Activated CD4-positive, alpha-beta memory T cell treated with anti-CD3 and anti-CD28 coated beads, Interleukin-2, amount 10 ng/mL, durations not matched to agents 7 days and 5 days (primary cell): ENCODE data around the gene SNED1. TPM values are rescaled to one million over a fixed set of nuclear protein-coding genes. Genes with fewer than 3 reads are reported as not detected.

Experiments
- CTCF ChIA-PET: fragments of 350-600 bp; sonication (Branson Sonifier 250); formaldehyde crosslinking; loops from one replicate; lab custom pipeline; 2021; ENCODE audit warnings: antibody characterized with exemption, inconsistent platforms; lab: Charles Lee
- POLR2A ChIA-PET: fragments of 350-600 bp; sonication (Branson Sonifier 250); formaldehyde crosslinking; loops from one replicate; lab custom pipeline; 2021; ENCODE audit warnings: antibody characterized with exemption; lab: Charles Lee
- DNase-seq: peaks from one replicate; pipeline ENCODE4 v3.0.0-alpha.2; 2020
- H3K27ac Mint-ChIP-seq: one replicate; pipeline ENCODE4 v1.8.0; 2021; ENCODE audit warnings: mild to moderate bottlenecking, mixed read lengths
- H3K27me3 Mint-ChIP-seq: one replicate; pipeline ENCODE4 v1.8.0; 2021; ENCODE audit warnings: mixed read lengths
- H3K36me3 Mint-ChIP-seq: one replicate; pipeline ENCODE4 v1.8.0; 2021; ENCODE audit warnings: low read depth, mixed read lengths
- H3K4me1 Mint-ChIP-seq: one replicate; pipeline ENCODE4 v1.8.0; 2021; ENCODE audit warnings: mixed read lengths
- H3K4me3 Mint-ChIP-seq: one replicate; pipeline ENCODE4 v1.8.0; 2021; ENCODE audit warnings: mild to moderate bottlenecking, mixed read lengths
- H3K9me3 Mint-ChIP-seq: one replicate; pipeline ENCODE4 v1.8.0; 2021; ENCODE audit warnings: mixed read lengths
- total RNA-seq, 2 experiments: library from RNA; stranded (reverse); gene quantifications; one replicate each; pipeline ENCODE4 v1.2.3, GENCODE V29; 2021

The SNED1 gene
- total RNA-seq, 2 experiments from 2014 or later, result 32.6 to 34.3 TPM

DNA sequence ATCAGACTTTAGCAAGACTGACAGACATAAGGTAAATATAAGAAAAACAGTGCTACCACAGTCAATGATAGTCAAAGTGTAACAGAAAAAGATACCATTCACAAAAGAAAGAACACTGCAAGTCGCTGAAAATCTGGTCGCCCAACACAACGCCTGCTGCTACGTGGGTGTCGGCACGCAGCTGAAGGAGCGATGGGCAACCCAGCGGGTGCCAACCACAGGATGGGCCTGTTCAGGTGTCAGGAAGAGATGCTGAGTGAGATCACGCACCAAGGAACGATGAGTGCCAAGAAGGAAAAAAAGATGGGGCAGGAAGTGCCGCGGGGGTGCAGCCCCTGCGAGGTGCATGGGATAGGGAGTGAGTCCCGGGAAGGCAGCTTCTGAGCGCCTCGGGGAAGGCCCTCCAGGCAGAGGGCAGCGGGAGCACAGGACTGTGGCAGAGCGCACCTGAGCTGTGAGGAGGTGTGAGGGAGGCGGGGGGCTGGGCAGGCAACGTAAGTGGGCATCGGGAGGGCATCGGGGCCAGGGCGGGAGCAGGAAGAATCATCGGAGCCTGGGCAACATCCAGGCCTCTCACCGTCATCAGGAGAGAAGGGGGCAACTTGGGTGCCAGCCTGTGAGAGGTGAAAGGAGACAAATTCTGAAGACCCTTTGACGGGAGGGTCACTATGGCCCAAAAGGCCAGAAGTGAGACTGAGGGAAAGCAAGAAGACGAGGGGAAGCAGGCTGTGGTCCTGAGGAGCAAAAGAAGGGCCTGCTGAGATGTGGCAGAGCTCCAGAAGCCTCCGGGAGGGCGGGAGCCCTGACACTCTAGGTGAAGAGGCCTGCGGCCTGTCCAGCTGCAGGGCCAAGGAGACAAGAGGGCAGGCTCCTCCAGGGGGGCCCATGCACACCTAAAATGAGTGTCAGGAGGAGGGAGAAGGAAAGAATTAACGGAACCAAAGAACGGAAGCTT, 118.5 kb downstream of the SNED1 start:
- Mint-ChIP-seq H3K4me1 (peaks cover 12% of the 10 kb centered on the region), H3K4me3 (no peak overlapping the region), H3K36me3 (peaks cover 51% of the 10 kb centered on the region)

DNA sequence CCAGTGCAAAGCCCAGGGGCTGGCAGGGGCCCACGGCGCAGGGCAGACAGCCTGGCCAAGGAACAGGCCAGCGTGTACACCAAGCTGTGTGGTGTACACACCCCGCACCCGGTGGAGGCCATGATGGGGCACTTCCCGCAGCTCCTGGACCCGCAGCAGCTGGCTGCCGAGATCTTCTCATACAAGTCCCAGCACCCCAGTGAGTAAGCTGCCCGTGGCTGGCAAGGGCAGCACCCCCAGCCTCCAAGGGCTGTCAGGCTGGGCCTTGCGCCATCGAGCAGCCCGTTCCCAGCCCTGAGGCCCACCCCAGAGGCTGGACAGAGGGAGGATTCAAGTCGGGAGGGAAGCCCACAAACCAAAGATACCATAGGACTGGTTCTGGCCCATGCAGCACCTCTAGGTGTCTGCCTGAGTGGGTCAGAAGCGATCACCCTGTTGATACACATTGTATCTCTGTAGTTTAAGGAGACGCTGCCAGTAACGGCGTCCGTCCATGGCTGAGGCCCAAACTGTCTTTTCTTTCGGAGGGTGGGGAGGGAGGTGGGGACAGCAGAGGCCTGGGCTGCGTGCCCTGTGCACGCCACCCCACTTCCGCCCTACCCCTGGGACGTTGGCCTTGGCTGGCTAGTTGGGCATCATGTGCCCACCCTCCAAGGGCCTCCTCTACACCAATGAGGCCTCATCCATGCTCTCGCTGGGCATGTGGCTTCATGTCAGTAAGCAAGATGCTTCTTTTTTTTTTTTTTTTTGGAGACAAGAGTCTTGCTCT, 120.5 kb downstream of the SNED1 start:
- no peak for DNase-seq
- Mint-ChIP-seq H3K27me3 (no peaks in the 10 kb centered on the region), H3K27ac (no peak overlapping the region), H3K36me3 (peaks cover 54% of the 10 kb centered on the region), H3K9me3 (no peaks in the 10 kb centered on the region), H3K4me1 (peaks cover 5% of the 10 kb centered on the region), H3K4me3 (no peak overlapping the region)
- CTCF ChIA-PET, result interaction anchor here (0.7 kb wide), 1 partner anchor 23 kb away, joined by 3 read pairs; no protein-coding TSS in a partner anchor
- POLR2A ChIA-PET, result no interaction called here

More for the DNA sequence above, 118.5 kb downstream of the SNED1 start:
- CTCF ChIA-PET, result no interaction called here
- Mint-ChIP-seq H3K27ac (no peak overlapping the region), H3K27me3 (no peaks in the 10 kb centered on the region), H3K9me3 (no peaks in the 10 kb centered on the region)
- DNase-seq, result no peak
- POLR2A ChIA-PET, result interaction anchor here (1.1 kb wide), 1 partner anchor 33 kb away, joined by 4 read pairs; the partner anchor contains the start of gene PASK

DNA sequence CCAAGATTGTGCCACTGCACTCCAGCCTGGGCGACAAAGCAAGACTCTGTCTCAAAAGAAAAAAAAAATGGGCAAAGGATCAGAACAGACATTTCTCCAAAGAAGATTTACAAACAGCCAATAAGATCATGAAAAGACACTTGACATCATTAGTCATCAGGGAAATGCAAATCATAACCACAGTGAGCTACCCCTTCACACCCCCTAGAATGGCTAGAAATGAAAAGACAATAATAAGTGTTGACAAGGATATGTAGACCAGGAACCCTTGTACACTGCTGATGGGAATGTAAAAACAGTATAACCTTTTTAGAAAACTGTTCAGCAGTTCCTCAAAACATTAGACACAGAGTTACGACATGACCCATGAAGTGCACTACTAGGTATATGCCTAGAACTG, 122.0 kb downstream of the SNED1 start:
- Mint-ChIP-seq H3K27ac (no peak overlapping the region), H3K4me3 (no peak overlapping the region), H3K27me3 (no peaks in the 10 kb centered on the region), H3K4me1 (peaks cover 8% of the 10 kb centered on the region), H3K9me3 (no peaks in the 10 kb centered on the region), H3K36me3 (peaks cover 42% of the 10 kb centered on the region)
- ChIA-PET CTCF (no interaction called here), POLR2A (no interaction called here)
- DNase-seq, result no peak

DNA sequence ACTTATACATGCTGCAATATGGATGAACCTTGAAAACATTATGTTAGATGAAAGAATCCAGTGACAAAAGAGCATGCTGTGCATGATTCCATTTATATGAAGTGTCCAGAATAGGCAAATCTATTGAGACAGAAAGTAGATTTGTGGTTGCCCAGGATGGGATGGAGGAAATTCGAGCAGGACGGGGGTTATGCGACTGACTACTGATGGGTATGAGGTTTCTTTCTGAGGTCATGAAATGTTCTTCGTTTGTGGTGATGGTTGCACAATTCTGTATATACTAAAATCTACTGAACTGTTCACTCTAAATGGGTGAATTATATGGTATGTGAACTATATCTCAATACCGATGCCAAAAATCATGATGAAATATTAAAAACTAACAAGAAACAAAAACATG, 122.6 kb downstream of the SNED1 start:
- DNase-seq, result no peak
- H3K4me3 Mint-ChIP-seq, result no peak overlapping the region
- ChIA-PET POLR2A (no interaction called here), CTCF (no interaction called here)
- peaks cover 8% of the 10 kb centered on the region for H3K4me1 Mint-ChIP-seq
- H3K36me3 Mint-ChIP-seq, result peaks cover 42% of the 10 kb centered on the region
- no peak overlapping the region for H3K27ac Mint-ChIP-seq
- no peaks in the 10 kb centered on the region for H3K9me3 Mint-ChIP-seq
- H3K27me3 Mint-ChIP-seq, result no peaks in the 10 kb centered on the region

DNA sequence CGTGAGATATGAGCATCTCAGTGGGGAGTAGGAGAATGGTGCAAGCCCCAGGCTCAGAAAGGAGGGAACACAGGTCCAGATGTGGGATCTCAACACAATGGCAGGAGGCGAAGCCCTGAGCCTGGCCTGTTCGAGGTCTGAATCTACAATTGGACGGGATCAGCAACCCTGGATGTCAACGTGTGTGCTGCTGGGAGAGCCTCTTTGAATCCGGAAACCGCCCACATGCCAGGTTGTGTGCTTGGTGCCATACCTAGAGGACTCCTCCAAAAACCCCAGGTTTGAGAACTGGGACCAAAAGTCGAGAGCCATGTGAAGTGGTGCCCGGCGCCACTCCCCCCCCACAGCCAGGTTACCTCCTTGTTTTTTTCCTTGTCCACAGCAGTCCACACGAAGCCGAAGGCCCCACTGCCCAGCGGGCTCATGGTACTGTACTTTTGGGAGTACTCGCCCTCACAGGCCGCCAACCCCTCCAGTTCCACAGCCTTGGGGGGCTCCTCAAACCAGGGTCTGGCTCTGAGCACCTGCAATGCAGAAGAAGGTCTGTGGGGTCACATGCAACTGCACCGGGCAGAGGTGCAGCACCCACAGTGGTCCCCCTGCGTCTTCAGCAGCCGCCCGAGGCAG, 124.1 kb downstream of the SNED1 start:
- H3K4me3 Mint-ChIP-seq, result no peak overlapping the region
- no peak overlapping the region for H3K27ac Mint-ChIP-seq

DNA sequence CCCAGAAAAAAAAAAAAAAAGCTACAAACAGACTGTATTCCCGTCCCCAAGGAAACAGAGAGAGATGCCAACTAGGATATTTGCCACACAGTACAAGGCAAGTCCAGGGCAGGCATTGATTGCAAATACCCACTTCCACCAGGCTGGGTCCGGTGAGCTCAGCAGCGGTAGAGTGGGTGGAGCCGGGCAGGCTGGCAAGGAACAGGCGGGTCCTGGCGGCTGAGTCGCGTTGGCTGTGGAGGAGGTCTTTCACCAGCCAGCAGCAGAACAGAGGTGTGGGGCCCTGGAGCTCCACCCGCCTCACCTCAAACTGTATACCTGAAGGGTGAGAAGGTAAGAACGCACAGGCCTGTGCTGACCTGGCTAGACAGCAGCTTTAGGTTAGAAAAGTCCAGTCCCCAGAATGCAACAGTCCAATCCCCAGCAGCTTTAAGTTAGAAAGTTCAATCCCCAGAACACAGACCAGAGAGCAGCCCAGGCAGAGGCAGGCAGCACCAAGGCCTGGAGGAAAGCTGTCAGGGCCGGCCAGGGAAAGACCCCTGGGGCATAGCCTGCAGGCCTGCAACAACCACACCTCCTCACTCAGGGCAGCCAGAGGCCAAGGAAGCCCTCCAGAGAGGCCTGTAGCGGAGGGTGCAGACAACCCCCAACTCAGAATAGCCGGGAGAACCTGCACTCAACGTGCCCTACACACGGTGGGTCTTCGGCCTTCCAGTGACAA, 125.6 kb downstream of the SNED1 start:
- Mint-ChIP-seq H3K36me3 (peaks cover 41% of the 10 kb centered on the region), H3K27me3 (no peaks in the 10 kb centered on the region), H3K4me1 (peaks cover 27% of the 10 kb centered on the region), H3K4me3 (peak overlapping the region; percentile 48), H3K9me3 (no peaks in the 10 kb centered on the region), H3K27ac (peak overlapping the region; percentile 74)
- POLR2A ChIA-PET, result interaction anchor here (0.9 to 1.7 kb wide), 4 partner anchors 15 to 26 kb away, joined by 3 to 9 read pairs (median 4); partner anchors contain the start of genes MTERF4 and PASK
- DNase-seq, result peak; percentile 56
- CTCF ChIA-PET, result no interaction called here

More for the DNA sequence above, 124.1 kb downstream of the SNED1 start:
- no peaks in the 10 kb centered on the region for H3K27me3 Mint-ChIP-seq
- ChIA-PET POLR2A (no interaction called here), CTCF (no interaction called here)
- no peak for DNase-seq
- H3K36me3 Mint-ChIP-seq, result peaks cover 36% of the 10 kb centered on the region
- H3K4me1 Mint-ChIP-seq, result peaks cover 15% of the 10 kb centered on the region
- no peaks in the 10 kb centered on the region for H3K9me3 Mint-ChIP-seq

DNA sequence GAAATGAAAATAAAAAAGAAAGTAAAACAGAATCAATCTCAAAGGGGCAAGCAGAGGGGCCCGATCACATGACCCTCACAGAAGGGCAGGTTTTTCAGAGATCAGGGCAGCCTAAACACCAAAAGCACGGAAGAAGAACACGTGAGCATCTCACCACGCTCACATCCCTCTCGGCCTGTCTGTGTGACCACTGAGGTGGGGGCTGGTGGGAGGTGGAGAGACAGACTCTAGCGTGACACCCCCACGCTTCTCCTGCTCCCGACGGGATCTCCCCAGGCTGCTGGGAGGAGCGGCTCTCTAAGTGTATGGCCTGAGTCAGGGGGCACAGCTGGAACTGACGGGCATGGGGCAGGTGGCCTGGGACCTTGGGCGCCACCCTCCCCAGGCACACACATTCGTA, 127.2 kb downstream of the SNED1 start:
- Mint-ChIP-seq H3K27ac (peak overlapping the region; percentile 35), H3K4me1 (peaks cover 31% of the 10 kb centered on the region), H3K27me3 (no peaks in the 10 kb centered on the region), H3K36me3 (peaks cover 41% of the 10 kb centered on the region), H3K9me3 (no peaks in the 10 kb centered on the region), H3K4me3 (no peak overlapping the region)
- CTCF ChIA-PET, result interaction anchor here (0.7 kb wide), 1 partner anchor 183 kb away, joined by 3 read pairs; no protein-coding TSS in a partner anchor
- no peak for DNase-seq
- POLR2A ChIA-PET, result no interaction called here

DNA sequence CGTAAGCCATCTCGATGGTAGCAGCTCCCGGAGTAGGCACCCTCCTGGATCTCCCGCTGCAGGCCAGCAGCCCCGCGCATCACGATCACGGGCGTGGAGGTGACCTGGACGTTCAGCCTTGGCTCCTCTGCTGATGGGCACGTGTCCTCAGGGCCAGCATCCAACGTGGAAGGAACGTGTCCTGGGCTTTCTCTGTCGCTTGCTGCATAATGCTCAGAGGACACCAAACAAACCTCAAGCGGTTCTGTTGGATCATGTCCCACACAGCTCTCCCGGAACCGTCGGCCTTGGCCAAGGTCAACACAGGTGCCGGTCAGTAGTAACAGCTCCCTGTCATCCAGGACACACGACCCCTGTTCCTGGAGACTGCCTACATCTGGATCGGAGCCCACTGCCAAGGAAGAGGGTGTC, 127.8 kb downstream of the SNED1 start:
- H3K9me3 Mint-ChIP-seq, result no peaks in the 10 kb centered on the region
- no peaks in the 10 kb centered on the region for H3K27me3 Mint-ChIP-seq
- POLR2A ChIA-PET, result no interaction called here
- H3K4me3 Mint-ChIP-seq, result no peak overlapping the region
- no peak for DNase-seq
- CTCF ChIA-PET, result no interaction called here
- peaks cover 31% of the 10 kb centered on the region for H3K4me1 Mint-ChIP-seq
- peaks cover 38% of the 10 kb centered on the region for H3K36me3 Mint-ChIP-seq
- H3K27ac Mint-ChIP-seq, result no peak overlapping the region

DNA sequence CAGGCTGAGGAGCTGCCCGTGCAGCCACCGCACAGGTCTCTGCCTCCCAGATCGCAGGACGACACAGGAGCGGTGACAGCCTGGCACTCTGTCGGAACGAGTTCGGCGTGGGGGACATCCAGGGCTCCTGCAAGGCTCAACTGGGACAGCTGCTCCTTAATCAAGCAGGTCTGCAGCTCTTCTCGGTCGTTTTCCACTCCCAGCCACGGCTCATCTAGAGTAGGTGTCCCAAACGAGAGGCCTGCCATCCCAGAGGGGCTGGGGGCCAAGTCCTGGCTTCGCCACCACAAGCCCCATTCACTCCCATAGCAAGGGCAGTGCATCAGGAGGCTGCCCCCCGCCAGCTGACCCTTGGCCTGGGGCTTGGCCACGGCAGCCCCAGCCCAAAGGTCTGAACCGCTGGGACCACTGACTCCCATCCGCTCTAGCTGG, 128.4 kb downstream of the SNED1 start:
- peak overlapping the region; percentile 87 for H3K27ac Mint-ChIP-seq
- peaks cover 31% of the 10 kb centered on the region for H3K4me1 Mint-ChIP-seq
- H3K36me3 Mint-ChIP-seq, result peaks cover 32% of the 10 kb centered on the region
- H3K4me3 Mint-ChIP-seq, result no peak overlapping the region
- no peak for DNase-seq
- CTCF ChIA-PET, result no interaction called here
- no peaks in the 10 kb centered on the region for H3K27me3 Mint-ChIP-seq
- POLR2A ChIA-PET, result no interaction called here
- no peaks in the 10 kb centered on the region for H3K9me3 Mint-ChIP-seq

DNA sequence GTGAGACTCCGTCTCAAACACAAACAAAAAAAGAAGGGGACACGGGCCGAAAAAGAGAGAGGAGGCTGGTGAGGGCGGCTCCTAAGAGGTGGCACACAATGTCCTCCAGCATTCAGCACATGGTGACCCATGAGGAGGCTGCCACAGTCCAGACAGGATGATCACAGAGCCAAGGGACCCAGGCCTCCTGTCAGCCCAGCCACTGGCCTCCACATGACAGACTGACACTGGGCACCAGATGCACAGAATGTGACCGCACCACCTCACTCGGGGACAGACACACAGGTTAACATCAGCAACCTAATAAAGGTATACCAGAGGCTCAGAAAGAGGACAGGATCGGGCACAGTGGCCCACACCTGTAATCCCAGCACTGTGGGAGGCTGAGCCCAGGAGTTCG, 129.8 kb downstream of the SNED1 start:
- no peaks in the 10 kb centered on the region for H3K9me3 Mint-ChIP-seq
- peaks cover 31% of the 10 kb centered on the region for H3K36me3 Mint-ChIP-seq
- DNase-seq, result no peak
- peak overlapping the region; percentile 87 for H3K27ac Mint-ChIP-seq
- ChIA-PET CTCF (interaction anchor here (1.1 to 1.5 kb wide), 2 partner anchors 50 to 614 kb away, joined by 3 to 5 read pairs; no protein-coding TSS in a partner anchor), POLR2A (no interaction called here)
- no peak overlapping the region for H3K4me3 Mint-ChIP-seq
- H3K27me3 Mint-ChIP-seq, result no peaks in the 10 kb centered on the region
- H3K4me1 Mint-ChIP-seq, result peaks cover 29% of the 10 kb centered on the region

DNA sequence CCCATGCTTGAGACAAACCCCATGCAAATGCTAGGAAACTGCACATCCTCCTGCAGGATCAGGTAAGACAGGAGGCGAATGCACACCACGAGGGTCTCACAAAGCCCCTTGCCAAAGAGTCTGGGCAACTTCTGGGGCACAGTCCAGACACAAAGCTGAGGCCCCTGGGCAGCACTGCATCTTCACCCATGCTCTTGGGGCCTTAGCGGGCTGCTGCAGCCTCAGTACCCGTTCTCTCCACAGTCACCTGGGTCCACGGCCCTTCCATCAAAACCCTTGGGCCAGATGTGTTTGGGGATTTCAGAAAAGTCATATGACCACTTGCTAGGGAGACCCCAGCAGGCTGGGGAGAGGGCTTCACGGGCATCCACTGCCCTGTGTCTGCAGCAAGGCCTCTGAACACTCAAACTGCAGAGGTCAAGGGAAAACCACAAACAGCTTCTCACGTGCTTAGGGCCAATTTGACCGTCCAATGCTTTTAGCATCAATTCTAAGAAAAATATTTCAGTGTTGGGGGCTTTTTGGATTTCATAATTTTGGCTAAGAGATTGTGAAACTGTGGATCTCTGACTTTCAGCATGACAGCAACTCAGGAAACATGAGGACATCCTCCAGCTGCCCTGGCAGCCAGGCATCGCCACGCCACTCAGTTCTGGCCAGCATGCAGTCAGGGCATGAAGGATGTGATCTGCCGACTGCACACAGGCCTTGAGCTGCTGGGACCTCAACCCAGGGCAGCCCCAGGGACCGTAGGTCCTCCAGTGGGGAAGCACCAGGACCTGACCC, 130.9 kb downstream of the SNED1 start:
- POLR2A ChIA-PET, result interaction anchor here (1.3 kb wide), 1 partner anchor 20 kb away, joined by 3 read pairs; the partner anchor contains the start of gene PASK

More for the DNA sequence above, 130.9 kb downstream of the SNED1 start:
- no peak for DNase-seq
- CTCF ChIA-PET, result interaction anchor here (1.5 kb wide), 1 partner anchor 615 kb away, joined by 3 read pairs; no protein-coding TSS in a partner anchor
- Mint-ChIP-seq H3K36me3 (peaks cover 27% of the 10 kb centered on the region), H3K4me1 (peaks cover 23% of the 10 kb centered on the region), H3K9me3 (no peaks in the 10 kb centered on the region), H3K27me3 (no peaks in the 10 kb centered on the region), H3K27ac (peak overlapping the region; percentile 51), H3K4me3 (no peak overlapping the region)
